ENCODE data around the gene HSPA12A.

DNA sequence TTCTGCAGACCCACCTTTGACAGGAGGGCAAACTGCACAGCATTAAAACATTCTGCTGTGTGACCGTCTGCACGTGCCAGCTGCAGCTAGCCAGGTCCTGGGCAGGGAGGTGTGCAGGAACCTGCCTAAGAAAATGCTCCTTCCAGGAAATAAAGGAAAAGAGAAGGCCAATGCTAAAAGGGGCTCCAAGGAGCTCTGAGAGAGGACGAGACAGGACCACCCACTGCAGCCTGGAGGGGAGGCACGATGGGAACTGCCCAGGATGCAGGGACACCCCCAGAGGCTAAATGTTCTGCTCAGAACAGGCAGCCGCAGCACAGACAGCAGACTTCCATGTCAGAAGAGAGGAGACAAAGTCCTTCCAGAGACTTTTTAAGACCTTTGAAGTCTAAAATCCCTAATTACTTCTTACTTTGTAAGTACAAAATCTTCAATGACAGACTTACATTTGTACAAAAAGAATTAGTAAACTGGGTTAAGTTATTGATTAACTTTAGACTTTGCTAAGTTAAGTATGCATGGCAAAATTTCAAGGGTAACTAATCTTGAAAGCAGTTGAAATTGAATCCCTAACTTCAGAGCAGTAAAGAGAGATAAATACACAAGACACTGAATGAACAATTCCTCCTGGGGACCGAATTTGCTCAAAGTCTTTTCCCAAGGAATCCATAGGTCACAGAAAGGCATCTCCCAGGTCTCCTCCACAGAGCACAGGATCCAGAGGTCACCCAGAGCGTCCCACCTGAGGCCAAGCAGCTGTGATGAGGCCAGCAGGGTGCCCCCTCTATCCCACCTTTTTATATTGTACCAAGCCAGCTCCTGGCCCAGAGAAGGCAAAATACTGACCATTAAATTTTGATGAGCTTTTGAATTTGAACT is 21.5 kb downstream of the HSPA12A start:
- no peak for TF ChIP-seq EZH2phosphoT487 (IDR thresholded peaks at IDR 0.05; ENCODE audit: borderline replicate concordance, low read length)
- TF ChIP-seq, protein P1, sequence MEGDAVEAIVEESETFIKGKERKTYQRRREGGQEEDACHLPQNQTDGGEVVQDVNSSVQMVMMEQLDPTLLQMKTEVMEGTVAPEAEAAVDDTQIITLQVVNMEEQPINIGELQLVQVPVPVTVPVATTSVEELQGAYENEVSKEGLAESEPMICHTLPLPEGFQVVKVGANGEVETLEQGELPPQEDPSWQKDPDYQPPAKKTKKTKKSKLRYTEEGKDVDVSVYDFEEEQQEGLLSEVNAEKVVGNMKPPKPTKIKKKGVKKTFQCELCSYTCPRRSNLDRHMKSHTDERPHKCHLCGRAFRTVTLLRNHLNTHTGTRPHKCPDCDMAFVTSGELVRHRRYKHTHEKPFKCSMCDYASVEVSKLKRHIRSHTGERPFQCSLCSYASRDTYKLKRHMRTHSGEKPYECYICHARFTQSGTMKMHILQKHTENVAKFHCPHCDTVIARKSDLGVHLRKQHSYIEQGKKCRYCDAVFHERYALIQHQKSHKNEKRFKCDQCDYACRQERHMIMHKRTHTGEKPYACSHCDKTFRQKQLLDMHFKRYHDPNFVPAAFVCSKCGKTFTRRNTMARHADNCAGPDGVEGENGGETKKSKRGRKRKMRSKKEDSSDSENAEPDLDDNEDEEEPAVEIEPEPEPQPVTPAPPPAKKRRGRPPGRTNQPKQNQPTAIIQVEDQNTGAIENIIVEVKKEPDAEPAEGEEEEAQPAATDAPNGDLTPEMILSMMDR (conservative IDR thresholded peaks at IDR 0.05; ENCODE audit: low read depth, low read length) = no peak
